22Rv1 (cell line): Measurements from ENCODE around the gene CBX3.

Source experiments
- ZFX ChIP-seq: fragments of 450-650 bp; IDR thresholded peaks from 2 replicates; pipeline ENCODE4 v1.6.1; 2017; ENCODE audit warnings: antibody characterized with exemption, borderline replicate concordance
- TF ChIP-seq, protein P1 (sequence below): fragments of 450-650 bp; IDR thresholded peaks from 2 replicates; pipeline ENCODE4 v1.5.1; 2017; ENCODE audit warnings: mild to moderate bottlenecking

DNA sequence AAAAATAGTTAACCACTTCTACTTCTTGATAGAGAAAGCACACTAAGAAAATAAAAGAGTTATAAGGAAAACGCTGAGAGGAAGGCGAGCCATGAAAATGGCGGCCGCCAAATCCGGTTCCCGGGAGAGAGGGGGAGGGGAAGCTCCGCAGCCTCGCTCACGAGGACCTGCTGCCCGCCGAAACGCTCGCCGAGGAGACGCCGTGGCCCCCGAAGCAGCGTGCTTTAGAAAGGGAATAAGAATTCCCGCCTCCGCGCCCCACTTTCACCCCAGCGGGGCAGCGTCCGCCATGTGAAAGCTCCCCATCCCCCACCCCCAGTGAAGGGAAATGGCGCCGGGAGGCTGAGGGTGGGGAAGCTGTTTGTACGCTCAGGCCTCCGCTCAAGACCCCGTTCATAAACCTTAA is 1.5 kb upstream of the CBX3 start:
- TF ChIP-seq, protein P1, sequence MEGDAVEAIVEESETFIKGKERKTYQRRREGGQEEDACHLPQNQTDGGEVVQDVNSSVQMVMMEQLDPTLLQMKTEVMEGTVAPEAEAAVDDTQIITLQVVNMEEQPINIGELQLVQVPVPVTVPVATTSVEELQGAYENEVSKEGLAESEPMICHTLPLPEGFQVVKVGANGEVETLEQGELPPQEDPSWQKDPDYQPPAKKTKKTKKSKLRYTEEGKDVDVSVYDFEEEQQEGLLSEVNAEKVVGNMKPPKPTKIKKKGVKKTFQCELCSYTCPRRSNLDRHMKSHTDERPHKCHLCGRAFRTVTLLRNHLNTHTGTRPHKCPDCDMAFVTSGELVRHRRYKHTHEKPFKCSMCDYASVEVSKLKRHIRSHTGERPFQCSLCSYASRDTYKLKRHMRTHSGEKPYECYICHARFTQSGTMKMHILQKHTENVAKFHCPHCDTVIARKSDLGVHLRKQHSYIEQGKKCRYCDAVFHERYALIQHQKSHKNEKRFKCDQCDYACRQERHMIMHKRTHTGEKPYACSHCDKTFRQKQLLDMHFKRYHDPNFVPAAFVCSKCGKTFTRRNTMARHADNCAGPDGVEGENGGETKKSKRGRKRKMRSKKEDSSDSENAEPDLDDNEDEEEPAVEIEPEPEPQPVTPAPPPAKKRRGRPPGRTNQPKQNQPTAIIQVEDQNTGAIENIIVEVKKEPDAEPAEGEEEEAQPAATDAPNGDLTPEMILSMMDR = no peak
- no peak for TF ChIP-seq ZFX
